Sigmoid colon (tissue), 4 donors: ENCODE data around the gene VEGFD.

Source experiments
- CTCF ChIP-seq, 4 experiments: fragments of 450-650 bp in 3 of 4; fragments of 200-600 bp in 1 of 4; IDR thresholded peaks; one replicate each; pipeline ENCODE4 v1.5.1; 2016 to 2019; ENCODE audit warnings: antibody characterized with exemption in 4 of 4, mild to moderate bottlenecking in 3 of 4, moderate library complexity in 2 of 4
- POLR2AphosphoS5 ChIP-seq, 4 donors: sonication (generic); formaldehyde crosslinking; IDR thresholded peaks; one replicate each; pipeline ENCODE4 v1.6.1; 2017; ENCODE audit warnings: antibody characterized with exemption in 4 of 4

- TF ChIP-seq CTCF (IDR thresholded peaks at IDR 0.05) = no peak
- peak; percentile 92 to 96 (median 94) for TF ChIP-seq POLR2AphosphoS5 (IDR thresholded peaks at IDR 0.05)
Observed at GRCh38 chrX:15335135-15336022, 48.8 kb downstream of the VEGFD start, which contains the start of gene PIGA.
